ENCODE results near the gene PCIF1.
"Not testable (repeated sequence)": the region's sequence is repeated elsewhere in the genome, so short reads cannot be mapped to it uniquely, and the experiment has no call there.

Gene PCIF1

GRCh38 chr20:45901332-45901731, 33.2 kb upstream of the PCIF1 start:
- H3K4me3 ChIP-seq (ENCODE audit: low read length); DNase-seq (ENCODE audit: low read depth, low spot score): not testable (repeated sequence)

- no peak overlapping the region for H3K4me3 ChIP-seq (ENCODE audit: low read length)
- DNase-seq (ENCODE audit: low read depth, low spot score) = no peak
Measured at GRCh38 chr20:45902199-45902701, 32.2 kb upstream of the PCIF1 start.

- DNase-seq (ENCODE audit: low read depth, low spot score) = no peak
- H3K4me3 ChIP-seq (ENCODE audit: low read length) = no peak overlapping the region
Measured at GRCh38 chr20:45904583-45905504, 29.6 kb upstream of the PCIF1 start.

GRCh38 chr20:45905505-45906079, 28.9 kb upstream of the PCIF1 start:
- no peak for DNase-seq (ENCODE audit: low read depth, low spot score)

GRCh38 chr20:45907219-45907948, 27.1 kb upstream of the PCIF1 start:
- no peak overlapping the region for H3K4me3 ChIP-seq (ENCODE audit: low read length)
- DNase-seq (ENCODE audit: low read depth, low spot score) = no peak

More at GRCh38 chr20:45905505-45906079, 28.9 kb upstream of the PCIF1 start:
- H3K4me3 ChIP-seq (ENCODE audit: low read length) = no peak overlapping the region

GRCh38 chr20:45908084-45908483, 26.4 kb upstream of the PCIF1 start:
- no peak for DNase-seq (ENCODE audit: low read depth, low spot score)
- no peak overlapping the region for H3K4me3 ChIP-seq (ENCODE audit: low read length)

- no peak for DNase-seq (ENCODE audit: low read depth, low spot score)
- H3K4me3 ChIP-seq (ENCODE audit: low read length) = no peak overlapping the region
Measured at GRCh38 chr20:45909336-45909808, 25.1 kb upstream of the PCIF1 start.

GRCh38 chr20:45909817-45910669, 24.4 kb upstream of the PCIF1 start:
- DNase-seq (ENCODE audit: low read depth, low spot score) = no peak
- peak overlapping the region; percentile 21; the same call in 1 of the 2 replicates for H3K4me3 ChIP-seq (ENCODE audit: low read length)

GRCh38 chr20:45910670-45911485, 23.6 kb upstream of the PCIF1 start:
- H3K4me3 ChIP-seq (ENCODE audit: low read length) = peak overlapping the region; percentile 21
- peak; percentile 86 for DNase-seq (ENCODE audit: low read depth, low spot score)

GRCh38 chr20:45911486-45912343, 22.8 kb upstream of the PCIF1 start, which contains the start of gene PLTP:
TSS of gene PLTP (minus strand) at chr20:45912155. CDS start at chr20:45911452, 703 bp downstream.
- DNase-seq (ENCODE audit: low read depth, low spot score) = no peak

GRCh38 chr20:45912344-45912682, 22.2 kb upstream of the PCIF1 start:
- H3K4me3 ChIP-seq (ENCODE audit: low read length) = no peak overlapping the region
- DNase-seq (ENCODE audit: low read depth, low spot score) = no peak

More at GRCh38 chr20:45911486-45912343, 22.8 kb upstream of the PCIF1 start, which contains the start of gene PLTP:
- no peak within 1 kb of the TSS for H3K4me3 ChIP-seq (ENCODE audit: low read length)

- no peak for DNase-seq (ENCODE audit: low read depth, low spot score)
- no peak overlapping the region for H3K4me3 ChIP-seq (ENCODE audit: low read length)
Measured at GRCh38 chr20:45913116-45913515, 21.4 kb upstream of the PCIF1 start.

- H3K4me3 ChIP-seq (ENCODE audit: low read length) = no peak overlapping the region
- no peak for DNase-seq (ENCODE audit: low read depth, low spot score)
Measured at GRCh38 chr20:45917790-45918141, 16.7 kb upstream of the PCIF1 start.

- no peak overlapping the region for H3K4me3 ChIP-seq (ENCODE audit: low read length)
- no peak for DNase-seq (ENCODE audit: low read depth, low spot score)
Measured at GRCh38 chr20:45918182-45918737, 16.2 kb upstream of the PCIF1 start.

GRCh38 chr20:45918779-45919537, 15.5 kb upstream of the PCIF1 start:
- DNase-seq (ENCODE audit: low read depth, low spot score) = no peak
- no peak overlapping the region for H3K4me3 ChIP-seq (ENCODE audit: low read length)

All from Jurkat, Clone E6-1 (cell line).